ENCODE data around the gene TMEM271.

TMEM271 gene

GRCh38 chr4:525660-526059 lies 50.4 kb downstream of the TMEM271 start:
- no peak overlapping the region for H2AK5ac ChIP-seq (ENCODE audit: low read length, severe bottlenecking)
- no peak overlapping the region for H3K23ac ChIP-seq (ENCODE audit: low read length in 2 of 2)
- no peak overlapping the region for H4K8ac ChIP-seq (ENCODE audit: low read length)
- H3K18ac ChIP-seq (ENCODE audit: low read depth in 1 of 2, low read length in 2 of 2), result no peak overlapping the region
- no peaks in the 10 kb centered on the region for H3K9me3 ChIP-seq (ENCODE audit: control insufficient read depth, low read length)
- H2BK5ac ChIP-seq (ENCODE audit: low read depth, low read length, poor library complexity, severe bottlenecking), result no peak overlapping the region
- H2BK120ac ChIP-seq (ENCODE audit: low read depth, low read length), result no peak overlapping the region
- no peak overlapping the region for H3K14ac ChIP-seq (ENCODE audit: low read length in 2 of 2)
- peaks cover 43% of the 10 kb centered on the region for H3K79me1 ChIP-seq (replicated peaks; ENCODE audit: low read length, poor library complexity, severe bottlenecking)
- H3K4me3 ChIP-seq (ENCODE audit: insufficient read depth in 1 of 2, low read depth in 1 of 2, low read length in 2 of 2), result no peak overlapping the region
- no peak overlapping the region for H3K9ac ChIP-seq (ENCODE audit: low read length)
- H2BK15ac ChIP-seq (ENCODE audit: low read depth, poor library complexity, severe bottlenecking), result no peak overlapping the region
- H3K4ac ChIP-seq (ENCODE audit: low read depth in 1 of 2, low read length in 2 of 2), result no peak overlapping the region
- H2BK12ac ChIP-seq (ENCODE audit: low read length in 2 of 2), result no peak overlapping the region
- H3K27me3 ChIP-seq (ENCODE audit: control insufficient read depth in 1 of 2, insufficient read depth in 1 of 2, low read length in 2 of 2), result no peaks in the 10 kb centered on the region
- 96% methylated on average over 15 of the region's 15 CpGs for WGBS
- H3K4me1 ChIP-seq (ENCODE audit: control insufficient read depth, insufficient read depth, low read depth, low read length), result no peaks in the 10 kb centered on the region
- H3K36me3 ChIP-seq (ENCODE audit: control insufficient read depth in 1 of 2, insufficient read depth in 2 of 2, low read depth in 1 of 2, low read length in 2 of 2), result peaks cover 80 to 97% of the 10 kb centered on the region in 2 experiments
- no peak for DNase-seq
- no peak overlapping the region for H2AFZ ChIP-seq (ENCODE audit: low read depth, low read length)
- H3K27ac ChIP-seq (ENCODE audit: low read length, poor library complexity, severe bottlenecking), result no peak overlapping the region
- no peak overlapping the region for H4K91ac ChIP-seq (ENCODE audit: low read length)
- H3K4me2 ChIP-seq (ENCODE audit: low read length, poor library complexity, severe bottlenecking), result no peak overlapping the region

GRCh38 chr4:524196-524595 lies 51.9 kb downstream of the TMEM271 start:
- no peak overlapping the region for H3K14ac ChIP-seq (ENCODE audit: low read length in 2 of 2)
- no peak overlapping the region for H3K4me3 ChIP-seq (ENCODE audit: insufficient read depth in 1 of 2, low read depth in 1 of 2, low read length in 2 of 2)
- H3K27me3 ChIP-seq (ENCODE audit: control insufficient read depth in 1 of 2, insufficient read depth in 1 of 2, low read length in 2 of 2), result no peaks in the 10 kb centered on the region
- peaks cover 85 to 86% of the 10 kb centered on the region in 2 experiments for H3K36me3 ChIP-seq (ENCODE audit: control insufficient read depth in 1 of 2, insufficient read depth in 2 of 2, low read depth in 1 of 2, low read length in 2 of 2)
- H3K79me1 ChIP-seq (replicated peaks; ENCODE audit: low read length, poor library complexity, severe bottlenecking), result peaks cover 41% of the 10 kb centered on the region
- no peak overlapping the region for H3K18ac ChIP-seq (ENCODE audit: low read depth in 1 of 2, low read length in 2 of 2)
- peaks cover under 1% of the 10 kb centered on the region for H3K4me1 ChIP-seq (ENCODE audit: control insufficient read depth, insufficient read depth, low read depth, low read length)
- no peak overlapping the region for H2BK5ac ChIP-seq (ENCODE audit: low read depth, low read length, poor library complexity, severe bottlenecking)
- no peak overlapping the region for H2BK120ac ChIP-seq (ENCODE audit: low read depth, low read length)
- H4K91ac ChIP-seq (ENCODE audit: low read length), result no peak overlapping the region
- no peak overlapping the region for H3K9ac ChIP-seq (ENCODE audit: low read length)
- no peak overlapping the region for H2AK5ac ChIP-seq (ENCODE audit: low read length, severe bottlenecking)
- DNase-seq, result no peak
- no peak overlapping the region for H3K4ac ChIP-seq (ENCODE audit: low read depth in 1 of 2, low read length in 2 of 2)
- H3K4me2 ChIP-seq (ENCODE audit: low read length, poor library complexity, severe bottlenecking), result no peak overlapping the region
- H3K23ac ChIP-seq (ENCODE audit: low read length in 2 of 2), result no peak overlapping the region
- no peak overlapping the region for H2BK12ac ChIP-seq (ENCODE audit: low read length in 2 of 2)
- H2BK15ac ChIP-seq (ENCODE audit: low read depth, poor library complexity, severe bottlenecking), result no peak overlapping the region
- H3K9me3 ChIP-seq (ENCODE audit: control insufficient read depth, low read length), result no peaks in the 10 kb centered on the region
- H3K27ac ChIP-seq (ENCODE audit: low read length, poor library complexity, severe bottlenecking), result no peak overlapping the region
- H4K8ac ChIP-seq (ENCODE audit: low read length), result no peak overlapping the region
- 97% methylated on average over 15 of the region's 15 CpGs for WGBS
- no peak overlapping the region for H2AFZ ChIP-seq (ENCODE audit: low read depth, low read length)

Data from mesenchymal stem cell (in vitro differentiated cells and primary cell).